ENCODE measurements around the gene DOCK4.

GRCh38 chr7:112136271-112137008 lies 69.8 kb downstream of the DOCK4 start:
- TF ChIP-seq CTCF (IDR thresholded peaks at IDR 0.05) (no peak), POLR2A (IDR thresholded peaks at IDR 0.05) (no peak)
